Measurements from ENCODE around the gene CRABP2. TPM values are rescaled to one million over a fixed set of nuclear protein-coding genes. Genes with fewer than 3 reads are reported as not detected.

Gene CRABP2
- polyA plus RNA-seq, 1 of the 3 experiments (the other 2 are of a cell fraction): 42.1 TPM

DNA sequence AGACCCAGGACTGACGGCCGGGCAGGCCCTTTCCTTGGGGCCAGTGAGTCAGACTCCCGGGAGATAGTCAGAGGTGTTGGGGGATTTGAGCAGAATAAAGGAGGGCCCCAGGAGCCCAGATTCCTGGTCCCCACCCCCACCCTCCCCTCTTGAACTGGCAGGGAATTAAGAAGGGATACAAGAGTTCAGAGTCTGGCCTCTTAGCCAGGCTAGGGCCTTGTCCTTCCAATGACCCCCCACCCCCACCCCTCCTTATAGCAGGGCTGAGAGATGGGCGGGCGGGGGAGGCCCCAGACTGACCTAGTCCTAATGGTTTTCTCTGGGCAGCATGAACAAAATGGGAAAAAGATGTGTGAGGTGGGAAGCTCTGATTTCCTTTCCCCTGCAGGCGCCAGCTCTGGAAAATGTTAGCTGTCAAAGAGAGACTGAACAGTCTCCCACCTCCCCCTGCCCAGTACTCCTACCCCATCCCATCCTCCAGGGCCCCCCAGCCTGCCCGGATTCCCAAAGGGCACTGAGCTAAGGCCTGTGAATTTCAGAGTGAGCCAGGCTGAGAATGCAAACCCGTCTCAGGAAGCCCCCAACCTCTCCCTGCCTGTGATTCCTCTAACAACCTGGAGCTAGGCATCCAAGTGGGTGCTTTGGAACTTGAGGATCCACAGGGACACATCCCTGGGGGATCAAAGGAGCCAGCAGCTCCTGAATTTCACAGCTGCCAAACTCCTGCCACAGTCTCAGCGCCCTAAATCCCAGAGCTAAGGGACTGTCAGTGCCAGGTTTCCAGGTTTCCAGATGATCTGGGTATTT is 5.8 kb upstream of the CRABP2 start (continued):
- TF ChIP-seq, protein P1, sequence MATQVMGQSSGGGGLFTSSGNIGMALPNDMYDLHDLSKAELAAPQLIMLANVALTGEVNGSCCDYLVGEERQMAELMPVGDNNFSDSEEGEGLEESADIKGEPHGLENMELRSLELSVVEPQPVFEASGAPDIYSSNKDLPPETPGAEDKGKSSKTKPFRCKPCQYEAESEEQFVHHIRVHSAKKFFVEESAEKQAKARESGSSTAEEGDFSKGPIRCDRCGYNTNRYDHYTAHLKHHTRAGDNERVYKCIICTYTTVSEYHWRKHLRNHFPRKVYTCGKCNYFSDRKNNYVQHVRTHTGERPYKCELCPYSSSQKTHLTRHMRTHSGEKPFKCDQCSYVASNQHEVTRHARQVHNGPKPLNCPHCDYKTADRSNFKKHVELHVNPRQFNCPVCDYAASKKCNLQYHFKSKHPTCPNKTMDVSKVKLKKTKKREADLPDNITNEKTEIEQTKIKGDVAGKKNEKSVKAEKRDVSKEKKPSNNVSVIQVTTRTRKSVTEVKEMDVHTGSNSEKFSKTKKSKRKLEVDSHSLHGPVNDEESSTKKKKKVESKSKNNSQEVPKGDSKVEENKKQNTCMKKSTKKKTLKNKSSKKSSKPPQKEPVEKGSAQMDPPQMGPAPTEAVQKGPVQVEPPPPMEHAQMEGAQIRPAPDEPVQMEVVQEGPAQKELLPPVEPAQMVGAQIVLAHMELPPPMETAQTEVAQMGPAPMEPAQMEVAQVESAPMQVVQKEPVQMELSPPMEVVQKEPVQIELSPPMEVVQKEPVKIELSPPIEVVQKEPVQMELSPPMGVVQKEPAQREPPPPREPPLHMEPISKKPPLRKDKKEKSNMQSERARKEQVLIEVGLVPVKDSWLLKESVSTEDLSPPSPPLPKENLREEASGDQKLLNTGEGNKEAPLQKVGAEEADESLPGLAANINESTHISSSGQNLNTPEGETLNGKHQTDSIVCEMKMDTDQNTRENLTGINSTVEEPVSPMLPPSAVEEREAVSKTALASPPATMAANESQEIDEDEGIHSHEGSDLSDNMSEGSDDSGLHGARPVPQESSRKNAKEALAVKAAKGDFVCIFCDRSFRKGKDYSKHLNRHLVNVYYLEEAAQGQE (IDR thresholded peaks at IDR 0.05; ENCODE audit: low read depth, low read length): no peak
- TF ChIP-seq SMC3 (IDR thresholded peaks at IDR 0.05; ENCODE audit: low read depth, low read length) (no peak), TAF1 (IDR thresholded peaks at IDR 0.05; ENCODE audit: borderline replicate concordance, low read depth, low read length) (no peak), POLR2AphosphoS5 (IDR thresholded peaks at IDR 0.05; ENCODE audit: low read depth, low read length) (peak; percentile 83), FOXM1 (IDR thresholded peaks at IDR 0.05; ENCODE audit: low read depth) (no peak), TEAD4 (IDR thresholded peaks at IDR 0.05; ENCODE audit: borderline replicate concordance, insufficient read depth) (no peak), MXI1 (IDR thresholded peaks at IDR 0.05; ENCODE audit: low read depth, low read length) (peak; percentile 33; the same call in 1 of the 2 replicates), FOXJ3 (CRISPR knock-in tag; IDR thresholded peaks at IDR 0.05) (no peak), YY1 (IDR thresholded peaks at IDR 0.05; ENCODE audit: low read depth) (no peak), CHD2 (IDR thresholded peaks at IDR 0.05; ENCODE audit: low read length, partially characterized antibody) (peak; percentile 89), RCOR1 (IDR thresholded peaks at IDR 0.05; ENCODE audit: low read length) (peak; percentile 89), GATA2 (CRISPR knock-in tag; IDR thresholded peaks at IDR 0.05) (peak; percentile 43; the same call in 1 of the 2 replicates), SIN3A (IDR thresholded peaks at IDR 0.05; ENCODE audit: borderline replicate concordance, low read depth, low read length) (no peak; the same call in 1 of the 2 replicates), EZH2phosphoT487 (IDR thresholded peaks at IDR 0.05; ENCODE audit: borderline replicate concordance, low read depth) (no peak), GABPA (IDR thresholded peaks at IDR 0.05; ENCODE audit: low read depth) (no peak)
- TF ChIP-seq, protein P2, sequence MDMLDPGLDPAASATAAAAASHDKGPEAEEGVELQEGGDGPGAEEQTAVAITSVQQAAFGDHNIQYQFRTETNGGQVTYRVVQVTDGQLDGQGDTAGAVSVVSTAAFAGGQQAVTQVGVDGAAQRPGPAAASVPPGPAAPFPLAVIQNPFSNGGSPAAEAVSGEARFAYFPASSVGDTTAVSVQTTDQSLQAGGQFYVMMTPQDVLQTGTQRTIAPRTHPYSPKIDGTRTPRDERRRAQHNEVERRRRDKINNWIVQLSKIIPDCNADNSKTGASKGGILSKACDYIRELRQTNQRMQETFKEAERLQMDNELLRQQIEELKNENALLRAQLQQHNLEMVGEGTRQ (IDR thresholded peaks at IDR 0.05; ENCODE audit: borderline replicate concordance, low read depth, low read length): no peak
- TF ChIP-seq, protein P3, sequence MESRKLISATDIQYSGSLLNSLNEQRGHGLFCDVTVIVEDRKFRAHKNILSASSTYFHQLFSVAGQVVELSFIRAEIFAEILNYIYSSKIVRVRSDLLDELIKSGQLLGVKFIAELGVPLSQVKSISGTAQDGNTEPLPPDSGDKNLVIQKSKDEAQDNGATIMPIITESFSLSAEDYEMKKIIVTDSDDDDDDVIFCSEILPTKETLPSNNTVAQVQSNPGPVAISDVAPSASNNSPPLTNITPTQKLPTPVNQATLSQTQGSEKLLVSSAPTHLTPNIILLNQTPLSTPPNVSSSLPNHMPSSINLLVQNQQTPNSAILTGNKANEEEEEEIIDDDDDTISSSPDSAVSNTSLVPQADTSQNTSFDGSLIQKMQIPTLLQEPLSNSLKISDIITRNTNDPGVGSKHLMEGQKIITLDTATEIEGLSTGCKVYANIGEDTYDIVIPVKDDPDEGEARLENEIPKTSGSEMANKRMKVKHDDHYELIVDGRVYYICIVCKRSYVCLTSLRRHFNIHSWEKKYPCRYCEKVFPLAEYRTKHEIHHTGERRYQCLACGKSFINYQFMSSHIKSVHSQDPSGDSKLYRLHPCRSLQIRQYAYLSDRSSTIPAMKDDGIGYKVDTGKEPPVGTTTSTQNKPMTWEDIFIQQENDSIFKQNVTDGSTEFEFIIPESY (IDR thresholded peaks at IDR 0.05; ENCODE audit: borderline replicate concordance, low read depth): 0 out of 2 replicates have a peak, but pooled peaks have one; percentile 17
- TF ChIP-seq, protein P4, sequence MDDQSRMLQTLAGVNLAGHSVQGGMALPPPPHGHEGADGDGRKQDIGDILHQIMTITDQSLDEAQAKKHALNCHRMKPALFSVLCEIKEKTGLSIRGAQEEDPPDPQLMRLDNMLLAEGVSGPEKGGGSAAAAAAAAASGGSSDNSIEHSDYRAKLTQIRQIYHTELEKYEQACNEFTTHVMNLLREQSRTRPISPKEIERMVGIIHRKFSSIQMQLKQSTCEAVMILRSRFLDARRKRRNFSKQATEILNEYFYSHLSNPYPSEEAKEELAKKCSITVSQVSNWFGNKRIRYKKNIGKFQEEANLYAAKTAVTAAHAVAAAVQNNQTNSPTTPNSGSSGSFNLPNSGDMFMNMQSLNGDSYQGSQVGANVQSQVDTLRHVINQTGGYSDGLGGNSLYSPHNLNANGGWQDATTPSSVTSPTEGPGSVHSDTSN (IDR thresholded peaks at IDR 0.05): peak; percentile 79

All from SK-N-SH (cell line).